ENCODE data around the gene LDLRAD1.

Gene LDLRAD1

GRCh38 chr1:54003249-54003646, 14.7 kb downstream of the LDLRAD1 start:
- no peak overlapping the region for H3K4me2 ChIP-seq (ENCODE audit: low read length, poor library complexity, severe bottlenecking)

GRCh38 chr1:54002544-54003248, 15.3 kb downstream of the LDLRAD1 start:
- WGBS: 56% methylated on average over 9 of the region's 9 CpGs
- Histone ChIP-seq H2BK120ac (ENCODE audit: low read depth, low read length) (no peak overlapping the region), H3K18ac (ENCODE audit: low read depth in 1 of 2, low read length in 2 of 2) (no peak overlapping the region), H2BK5ac (ENCODE audit: low read depth, low read length, poor library complexity, severe bottlenecking) (no peak overlapping the region), H4K8ac (ENCODE audit: low read length) (no peak overlapping the region), H3K27ac (ENCODE audit: low read length, poor library complexity, severe bottlenecking) (no peak overlapping the region), H2AFZ (ENCODE audit: low read depth, low read length) (no peak overlapping the region), H3K14ac (ENCODE audit: low read length in 2 of 2) (no peak overlapping the region), H2BK15ac (ENCODE audit: low read depth, poor library complexity, severe bottlenecking) (no peak overlapping the region), H4K91ac (ENCODE audit: low read length) (no peak overlapping the region), H3K27me3 (ENCODE audit: control insufficient read depth in 1 of 2, insufficient read depth in 1 of 2, low read length in 2 of 2) (peaks cover 23 to 31% of the 10 kb centered on the region in 2 experiments), H3K4me2 (ENCODE audit: low read length, poor library complexity, severe bottlenecking) (no peak overlapping the region), H3K4ac (ENCODE audit: low read depth in 1 of 2, low read length in 2 of 2) (no peak overlapping the region), H2AK5ac (ENCODE audit: low read length, severe bottlenecking) (no peak overlapping the region), H3K23ac (ENCODE audit: low read length in 2 of 2) (no peak overlapping the region), H3K79me1 (replicated peaks; ENCODE audit: low read length, poor library complexity, severe bottlenecking) (no peaks in the 10 kb centered on the region), H3K9ac (ENCODE audit: low read length) (no peak overlapping the region), H2BK12ac (ENCODE audit: low read length in 2 of 2) (no peak overlapping the region), H3K9me3 (ENCODE audit: control insufficient read depth, low read length) (no peaks in the 10 kb centered on the region), H3K4me1 (ENCODE audit: control insufficient read depth, insufficient read depth, low read depth, low read length) (no peaks in the 10 kb centered on the region), H3K4me3 (ENCODE audit: insufficient read depth in 1 of 2, low read depth in 1 of 2, low read length in 2 of 2) (no peak overlapping the region), H3K36me3 (ENCODE audit: control insufficient read depth in 1 of 2, insufficient read depth in 2 of 2, low read depth in 1 of 2, low read length in 2 of 2) (no peaks in the 10 kb centered on the region)
- no peak for DNase-seq

More at GRCh38 chr1:54003249-54003646, 14.7 kb downstream of the LDLRAD1 start:
- H3K4me1 ChIP-seq (ENCODE audit: control insufficient read depth, insufficient read depth, low read depth, low read length): no peaks in the 10 kb centered on the region
- H3K27ac ChIP-seq (ENCODE audit: low read length, poor library complexity, severe bottlenecking): no peak overlapping the region
- no peak overlapping the region for H3K23ac ChIP-seq (ENCODE audit: low read length in 2 of 2)
- no peak overlapping the region for H2BK120ac ChIP-seq (ENCODE audit: low read depth, low read length)
- no peak overlapping the region for H2AFZ ChIP-seq (ENCODE audit: low read depth, low read length)
- no peaks in the 10 kb centered on the region for H3K36me3 ChIP-seq (ENCODE audit: control insufficient read depth in 1 of 2, insufficient read depth in 2 of 2, low read depth in 1 of 2, low read length in 2 of 2)
- no peak overlapping the region for H2BK12ac ChIP-seq (ENCODE audit: low read length in 2 of 2)
- no peak overlapping the region for H3K18ac ChIP-seq (ENCODE audit: low read depth in 1 of 2, low read length in 2 of 2)
- H2AK5ac ChIP-seq (ENCODE audit: low read length, severe bottlenecking): no peak overlapping the region
- no peak for DNase-seq
- no peak overlapping the region for H3K4ac ChIP-seq (ENCODE audit: low read depth in 1 of 2, low read length in 2 of 2)
- H4K8ac ChIP-seq (ENCODE audit: low read length): no peak overlapping the region
- H3K27me3 ChIP-seq (ENCODE audit: control insufficient read depth in 1 of 2, insufficient read depth in 1 of 2, low read length in 2 of 2): peaks cover 23 to 37% of the 10 kb centered on the region in 2 experiments
- H2BK15ac ChIP-seq (ENCODE audit: low read depth, poor library complexity, severe bottlenecking): no peak overlapping the region
- 86% methylated on average over 12 of the region's 12 CpGs for WGBS
- H4K91ac ChIP-seq (ENCODE audit: low read length): no peak overlapping the region
- H3K9ac ChIP-seq (ENCODE audit: low read length): no peak overlapping the region
- no peak overlapping the region for H2BK5ac ChIP-seq (ENCODE audit: low read depth, low read length, poor library complexity, severe bottlenecking)
- no peak overlapping the region for H3K4me3 ChIP-seq (ENCODE audit: insufficient read depth in 1 of 2, low read depth in 1 of 2, low read length in 2 of 2)
- H3K9me3 ChIP-seq (ENCODE audit: control insufficient read depth, low read length): no peaks in the 10 kb centered on the region
- H3K79me1 ChIP-seq (replicated peaks; ENCODE audit: low read length, poor library complexity, severe bottlenecking): no peaks in the 10 kb centered on the region
- H3K14ac ChIP-seq (ENCODE audit: low read length in 2 of 2): no peak overlapping the region

GRCh38 chr1:54001591-54001990, 16.4 kb downstream of the LDLRAD1 start:
- no peak for DNase-seq
- Histone ChIP-seq H3K27ac (ENCODE audit: low read length, poor library complexity, severe bottlenecking) (no peak overlapping the region), H2BK12ac (ENCODE audit: low read length in 2 of 2) (no peak overlapping the region), H3K4me2 (ENCODE audit: low read length, poor library complexity, severe bottlenecking) (no peak overlapping the region), H3K27me3 (ENCODE audit: control insufficient read depth in 1 of 2, insufficient read depth in 1 of 2, low read length in 2 of 2) (peaks cover 21 to 27% of the 10 kb centered on the region in 2 experiments), H2AK5ac (ENCODE audit: low read length, severe bottlenecking) (no peak overlapping the region), H3K4me1 (ENCODE audit: control insufficient read depth, insufficient read depth, low read depth, low read length) (no peaks in the 10 kb centered on the region), H2BK5ac (ENCODE audit: low read depth, low read length, poor library complexity, severe bottlenecking) (no peak overlapping the region), H3K9ac (ENCODE audit: low read length) (no peak overlapping the region), H3K9me3 (ENCODE audit: control insufficient read depth, low read length) (no peaks in the 10 kb centered on the region), H3K23ac (ENCODE audit: low read length in 2 of 2) (no peak overlapping the region), H3K14ac (ENCODE audit: low read length in 2 of 2) (no peak overlapping the region), H4K91ac (ENCODE audit: low read length) (no peak overlapping the region), H2BK15ac (ENCODE audit: low read depth, poor library complexity, severe bottlenecking) (no peak overlapping the region), H3K79me1 (replicated peaks; ENCODE audit: low read length, poor library complexity, severe bottlenecking) (no peaks in the 10 kb centered on the region), H3K4ac (ENCODE audit: low read depth in 1 of 2, low read length in 2 of 2) (no peak overlapping the region), H4K8ac (ENCODE audit: low read length) (no peak overlapping the region), H3K18ac (ENCODE audit: low read depth in 1 of 2, low read length in 2 of 2) (no peak overlapping the region), H3K36me3 (ENCODE audit: control insufficient read depth in 1 of 2, insufficient read depth in 2 of 2, low read depth in 1 of 2, low read length in 2 of 2) (no peaks in the 10 kb centered on the region), H3K4me3 (ENCODE audit: insufficient read depth in 1 of 2, low read depth in 1 of 2, low read length in 2 of 2) (no peak overlapping the region), H2AFZ (ENCODE audit: low read depth, low read length) (no peak overlapping the region), H2BK120ac (ENCODE audit: low read depth, low read length) (no peak overlapping the region)
- whole genome bisulfite sequencing: 51% methylated on average over 2 of the region's 3 CpGs

GRCh38 chr1:53999920-54000319, 18.1 kb downstream of the LDLRAD1 start:
- no peak overlapping the region for H2BK15ac ChIP-seq (ENCODE audit: low read depth, poor library complexity, severe bottlenecking)
- H2BK120ac ChIP-seq (ENCODE audit: low read depth, low read length): no peak overlapping the region
- no peak overlapping the region for H4K91ac ChIP-seq (ENCODE audit: low read length)
- H3K79me1 ChIP-seq (replicated peaks; ENCODE audit: low read length, poor library complexity, severe bottlenecking): no peaks in the 10 kb centered on the region
- H2AFZ ChIP-seq (ENCODE audit: low read depth, low read length): no peak overlapping the region
- H4K8ac ChIP-seq (ENCODE audit: low read length): no peak overlapping the region
- H2BK5ac ChIP-seq (ENCODE audit: low read depth, low read length, poor library complexity, severe bottlenecking): no peak overlapping the region
- DNase-seq: no peak
- H2BK12ac ChIP-seq (ENCODE audit: low read length in 2 of 2): no peak overlapping the region
- H3K36me3 ChIP-seq (ENCODE audit: control insufficient read depth in 1 of 2, insufficient read depth in 2 of 2, low read depth in 1 of 2, low read length in 2 of 2): no peaks in the 10 kb centered on the region
- H3K9me3 ChIP-seq (ENCODE audit: control insufficient read depth, low read length): no peaks in the 10 kb centered on the region
- H2AK5ac ChIP-seq (ENCODE audit: low read length, severe bottlenecking): no peak overlapping the region
- no peak overlapping the region for H3K9ac ChIP-seq (ENCODE audit: low read length)
- no peaks in the 10 kb centered on the region for H3K4me1 ChIP-seq (ENCODE audit: control insufficient read depth, insufficient read depth, low read depth, low read length)
- H3K27me3 ChIP-seq (ENCODE audit: control insufficient read depth in 1 of 2, insufficient read depth in 1 of 2, low read length in 2 of 2): peaks cover 18 to 20% of the 10 kb centered on the region in 2 experiments
- no peak overlapping the region for H3K4ac ChIP-seq (ENCODE audit: low read depth in 1 of 2, low read length in 2 of 2)
- no peak overlapping the region for H3K4me2 ChIP-seq (ENCODE audit: low read length, poor library complexity, severe bottlenecking)
- H3K23ac ChIP-seq (ENCODE audit: low read length in 2 of 2): no peak overlapping the region
- no peak overlapping the region for H3K4me3 ChIP-seq (ENCODE audit: insufficient read depth in 1 of 2, low read depth in 1 of 2, low read length in 2 of 2)
- H3K27ac ChIP-seq (ENCODE audit: low read length, poor library complexity, severe bottlenecking): no peak overlapping the region
- no peak overlapping the region for H3K18ac ChIP-seq (ENCODE audit: low read depth in 1 of 2, low read length in 2 of 2)
- no peak overlapping the region for H3K14ac ChIP-seq (ENCODE audit: low read length in 2 of 2)
